GM18502 (cell line): ENCODE results near the gene FOXM1.

Experiments
- ATAC-seq: cut with Tn5 transposase; IDR thresholded peaks from one replicate; pipeline ENCODE4 v1.9.1; 2021; ENCODE audit warnings: mild to moderate bottlenecking; ENCODE audit not compliant: unreplicated experiment, poor library complexity

FOXM1 gene

GRCh38 chr12:2811801-2812200 is 65.2 kb downstream of the FOXM1 start:
- ATAC-seq: no peak
